HepG2 (cell line): ENCODE data around the gene ACSL4. TPM values are rescaled to one million over a fixed set of nuclear protein-coding genes. Genes with fewer than 3 reads are reported as not detected.

Source experiments
- ATAC-seq: fragments of 200-7000 bp; cut with Tn5 transposase; 3 replicates; pipeline ENCODE4 v1.9.1; 2020; ENCODE audit warnings: mild to moderate bottlenecking, moderate library complexity
- BruUV-seq: library from RNA; stranded (reverse); fragments of 400-500 nt; replicated peaks from 2 replicates; lab custom pipeline; 2021; lab: Mats Ljungman, UMichigan
- CTCF ChIA-PET: fragments of 300-600 bp; formaldehyde crosslinking; extraction: SDS; loops from one replicate; lab custom pipeline; 2021; ENCODE audit warnings: low total read pairs, inconsistent platforms, low intra/inter-chr PET ratio; lab: Yijun Ruan, JAX
- POLR2A ChIA-PET: fragments of 350-600 bp; sonication (Branson Sonifier 250); formaldehyde crosslinking; loops from one replicate; lab custom pipeline; 2020; ENCODE audit warnings: antibody characterized with exemption, inconsistent platforms; lab: Yijun Ruan, JAX
- DNase-seq: peaks from one replicate; pipeline ENCODE4 v3.0.0-alpha.2; 2015; ENCODE audit warnings: low spot score
- FAIRE-seq: peaks from 3 replicates; lab custom pipeline; 2011; peaks lifted over from hg19 to GRCh38; lab: Jason Lieb, UNC
- H2AFZ ChIP-seq: one replicate; pipeline ENCODE4 v1.6.1; 2011; ENCODE audit warnings: low read length, inconsistent platforms
- H3K27ac ChIP-seq: fragments of 300-600 bp; 3 replicates; pipeline ENCODE4 v1.8.0; 2011; ENCODE audit warnings: mixed run types, mild to moderate bottlenecking, mixed read lengths, low read length, inconsistent platforms; ENCODE audit not compliant: insufficient read depth; ENCODE audit errors: extremely low read length
- H3K27me3 ChIP-seq, 2 experiments: fragments of 200-600 bp in 1 of 2; 2 replicates in 1 of 2; 3 replicates in 1 of 2; pipeline versions ENCODE4 v1.6.0 to v1.8.0; 2011; ENCODE audit warnings: low read length in 2 of 2, mild to moderate bottlenecking in 2 of 2, moderate library complexity in 2 of 2, inconsistent platforms in 1 of 2; ENCODE audit not compliant: insufficient read depth in 2 of 2, control insufficient read depth in 1 of 2
- H3K36me3 ChIP-seq, 2 experiments: fragments of 200-600 bp in 1 of 2; replicated peaks in 1 of 2; 2 replicates in 1 of 2; 3 replicates in 1 of 2; pipeline versions ENCODE4 v1.5.1 to v1.8.0; 2011; ENCODE audit warnings: low read length in 2 of 2, inconsistent platforms in 1 of 2; ENCODE audit not compliant: insufficient read depth in 2 of 2, control insufficient read depth in 1 of 2
- H3K4me1 ChIP-seq: 2 replicates; pipeline ENCODE4 v1.5.1; 2012; ENCODE audit warnings: low read length, inconsistent platforms; ENCODE audit not compliant: insufficient read depth
- H3K4me2 ChIP-seq: 2 replicates; pipeline ENCODE4 v1.6.0; 2011; ENCODE audit warnings: low read depth, low read length, inconsistent platforms
- H3K4me3 ChIP-seq, 3 experiments: fragments of 200-600 bp in 1 of 3; sonication (generic), shearing (Covaris generic) in 1 of 3; replicated peaks in 1 of 3; 2 replicates each; pipeline ENCODE4 v1.5.1; 2011 to 2016; ENCODE audit warnings: low read length in 3 of 3, inconsistent platforms in 2 of 3, low read depth in 2 of 3, mild to moderate bottlenecking in 2 of 3, control low read depth in 1 of 3, mixed read lengths in 1 of 3; ENCODE audit not compliant: insufficient read depth in 1 of 3
- H3K79me2 ChIP-seq: one replicate; pipeline ENCODE4 v1.6.1; 2011; ENCODE audit warnings: low read length, inconsistent platforms; ENCODE audit not compliant: insufficient read depth
- H3K9ac ChIP-seq: 2 replicates; pipeline ENCODE4 v1.6.0; 2011; ENCODE audit warnings: mild to moderate bottlenecking, low read depth, low read length, inconsistent platforms; ENCODE audit not compliant: insufficient read depth
- H3K9me3 ChIP-seq: 2 replicates; pipeline ENCODE4 v1.5.1; 2012; ENCODE audit warnings: mild to moderate bottlenecking, low read length
- H4K20me1 ChIP-seq: 2 replicates; pipeline ENCODE4 v1.6.0; 2011; ENCODE audit warnings: inconsistent platforms, mild to moderate bottlenecking, low read length, moderate library complexity; ENCODE audit not compliant: insufficient read depth
- FOSL1 ChIP-seq: sonication (generic); formaldehyde crosslinking; IDR thresholded peaks from 2 replicates; pipeline ENCODE4 v1.9.0; 2021; ENCODE audit warnings: missing genetic modification reagents, borderline replicate concordance
- GABPA ChIP-seq, 2 experiments: IDR thresholded peaks; 2 replicates each; pipeline ENCODE4 v1.6.1; 2011 to 2016; ENCODE audit warnings: low read depth in 2 of 2, low read length in 1 of 2, missing biosample characterization in 1 of 2, missing genetic modification characterization in 1 of 2
- KDM5A ChIP-seq: fragments of 200-600 bp; sonication (generic); IDR thresholded peaks from 2 replicates; pipeline ENCODE4 v1.7.0; 2018; ENCODE audit warnings: antibody characterized with exemption, mild to moderate bottlenecking, low read length, borderline replicate concordance
- MAF1 ChIP-seq: sonication (generic); formaldehyde crosslinking; IDR thresholded peaks from 2 replicates; pipeline ENCODE4 v1.5.0; 2020; ENCODE audit warnings: missing genetic modification reagents, borderline replicate concordance
- MNT ChIP-seq: fragments of 450-650 bp; IDR thresholded peaks from 2 replicates; pipeline ENCODE4 v1.6.1; 2016
- MYNN ChIP-seq: sonication (generic); formaldehyde crosslinking; IDR thresholded peaks from 2 replicates; pipeline ENCODE4 v1.4.0; 2020; ENCODE audit warnings: mild to moderate bottlenecking, low read depth, missing genetic modification reagents
- NFE2L2 ChIP-seq: fragments of 150-350 bp; IDR thresholded peaks from 2 replicates; pipeline ENCODE4 v1.6.1; 2014; ENCODE audit warnings: low read length
- NFYC ChIP-seq: IDR thresholded peaks from 2 replicates; pipeline ENCODE4 v1.6.1; 2016; ENCODE audit warnings: missing genetic modification reagents, missing compliant biosample characterization
- PHF8 ChIP-seq: sonication (generic); formaldehyde crosslinking; IDR thresholded peaks from 2 replicates; pipeline ENCODE4 v1.5.0; 2020; ENCODE audit warnings: missing genetic modification reagents
- RBAK ChIP-seq: sonication (generic); formaldehyde crosslinking; IDR thresholded peaks from 2 replicates; pipeline ENCODE4 v1.5.1; 2020; ENCODE audit warnings: mild to moderate bottlenecking, missing genetic modification reagents
- TEAD2 ChIP-seq: sonication (generic); formaldehyde crosslinking; IDR thresholded peaks from 2 replicates; pipeline ENCODE4 v1.9.0; 2021; ENCODE audit warnings: missing genetic modification reagents
- TIGD3 ChIP-seq: sonication (generic); formaldehyde crosslinking; IDR thresholded peaks from 2 replicates; pipeline ENCODE4 v1.5.1; 2020; ENCODE audit warnings: mild to moderate bottlenecking, missing genetic modification reagents, borderline replicate concordance
- ZNF235 ChIP-seq: sonication (generic); formaldehyde crosslinking; IDR thresholded peaks from 2 replicates; pipeline ENCODE4 v1.8.1; 2023; ENCODE audit warnings: mild to moderate bottlenecking, missing genetic modification reagents, borderline replicate concordance
- WGBS: methylation state at CpG from one replicate; pipeline ENCODE4 v1.1.6; 2017; ENCODE audit warnings: low lambda C conversion rate; 5-methylcytosine and 5-hydroxymethylcytosine counted together
- in situ Hi-C: cut with HindIII; loops from 2 replicates; pipeline ENCODE4 v1.10.0; 2017; ENCODE audit warnings: low pct_unique_long_range_greater_than_20kb; ENCODE audit not compliant: extremely low pct_ligation_motif_present
- intact Hi-C: fragments of 100-400 bp; cut with micrococcal nuclease; formaldehyde crosslinking; loops from one replicate; pipeline ENCODE4 v1.10.0; 2022; ENCODE audit not compliant: unreplicated experiment
- polyA plus RNA-seq, 8 experiments: library from polyadenylated mRNA; depleted of rRNA in 3 of 8; stranded (reverse) in 7 of 8; unstranded in 1 of 8; fragments of >200 nt; fragmentation: Illumina TruSeq in 4 of 8; extraction: Trizol in 4 of 8; gene quantifications; 2 replicates each; pipeline versions ENCODE4 v1.2.1 to v1.2.3, GENCODE V29; 2011 to 2016; ENCODE audit warnings: low read depth in 4 of 8, missing spikeins in 1 of 8, mixed read lengths in 1 of 8; ENCODE audit not compliant: insufficient read depth in 1 of 8
- total RNA-seq, 5 experiments: library from RNA; depleted of rRNA; stranded (reverse); fragments of >200 nt; fragmentation: Illumina TruSeq; extraction: Trizol; gene quantifications; 2 replicates each; pipeline ENCODE4 v1.2.3, GENCODE V29; 2016; ENCODE audit warnings: low read depth in 1 of 5

ACSL4 gene
- total and polyA plus RNA-seq, 2 of the 13 experiments (the other 11 are each of a cell fraction or from before 2014, with no cell fraction given), result 207 to 316 TPM

DNA sequence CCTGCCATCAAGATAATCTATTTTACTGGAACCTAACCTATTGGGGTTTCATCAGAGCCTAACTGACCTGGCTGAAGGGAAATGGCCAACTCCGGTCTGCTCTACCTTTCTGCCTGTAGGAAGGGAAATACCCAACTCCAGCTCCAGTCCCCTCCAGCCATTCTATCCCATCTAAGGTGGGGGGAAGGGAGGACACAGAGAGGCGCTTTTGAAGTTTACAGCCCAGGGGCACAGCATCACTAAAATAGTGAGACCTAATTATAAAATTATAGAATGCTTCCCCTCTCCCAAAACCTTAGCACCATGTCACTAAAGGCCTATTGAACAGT lies 27.8 kb upstream of the ACSL4 start:
- no peak overlapping the region for H3K4me3 ChIP-seq
- POLR2A ChIA-PET, result no interaction called here

DNA sequence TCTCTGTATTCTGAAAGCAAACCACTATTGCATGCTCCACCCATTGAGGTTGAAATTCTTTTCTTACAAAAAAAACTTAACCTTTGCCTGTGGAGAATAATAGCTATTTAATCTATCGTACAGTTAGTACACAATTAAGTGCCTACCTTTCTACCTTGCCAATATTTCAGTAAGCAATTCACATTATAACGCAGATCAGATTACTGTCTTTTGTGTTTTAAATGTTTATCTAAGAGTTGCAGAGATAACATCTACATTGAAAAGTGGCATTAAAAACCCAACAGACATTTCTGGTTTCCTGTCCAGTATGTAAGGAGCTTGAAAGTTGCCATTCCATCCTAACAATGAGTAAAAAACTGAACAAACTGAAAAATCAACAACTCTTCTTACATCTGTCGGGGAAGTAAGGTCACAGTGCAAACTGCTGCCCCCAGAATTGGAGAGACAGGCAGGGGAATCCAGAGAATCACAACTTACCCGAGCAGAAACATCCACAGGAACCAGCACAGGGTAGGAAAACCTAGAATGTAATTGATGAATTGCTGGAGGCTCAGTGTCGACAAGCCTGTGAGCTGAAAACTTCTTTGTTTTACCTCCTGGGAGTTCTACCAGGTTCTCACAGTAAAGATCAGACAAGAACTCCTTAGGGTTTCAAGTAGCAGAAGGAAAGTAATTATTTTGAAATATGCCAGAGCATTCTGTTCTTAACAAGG lies 27.3 kb upstream of the ACSL4 start:
- Histone ChIP-seq H3K36me3 (no peaks in the 10 kb centered on the region), H3K4me2 (no peak overlapping the region), H3K4me1 (peaks cover 29% of the 10 kb centered on the region), H3K27ac (no peak overlapping the region), H3K27me3 (no peaks in the 10 kb centered on the region), H3K79me2 (no peaks in the 10 kb centered on the region), H4K20me1 (no peaks in the 10 kb centered on the region), H2AFZ (no peak overlapping the region), H3K9me3 (no peaks in the 10 kb centered on the region), H3K4me3 (no peak overlapping the region), H3K9ac (no peak overlapping the region)
- ATAC-seq (no peak), FAIRE-seq (no peak), DNase-seq (no peak)
- BruUV-seq, result no TSS peak
- 70% methylated on average over 5 of the region's 5 CpGs for WGBS
- ChIA-PET POLR2A (no interaction called here), CTCF (no interaction called here)
- intact Hi-C loops (no loop called here), in situ Hi-C loops (no loop called here)
- TF ChIP-seq MYNN (CRISPR knock-in tag), result no peak
- TF ChIP-seq MNT, result no peak
- TF ChIP-seq GABPA (IDR thresholded peaks at IDR 0.05; ENCODE audit: low read depth, low read length), result no peak
- no peak for TF ChIP-seq GABPA (CRISPR knock-in tag; IDR thresholded peaks at IDR 0.05; ENCODE audit: low read depth)
- TF ChIP-seq TEAD2 (CRISPR knock-in tag), result no peak
- TF ChIP-seq NFYC (CRISPR knock-in tag), result no peak
- TF ChIP-seq MAF1, result no peak
- TF ChIP-seq FOSL1 (CRISPR knock-in tag), result no peak
- no peak for TF ChIP-seq KDM5A
- TF ChIP-seq RBAK, result no peak
- no peak for TF ChIP-seq NFE2L2
- TF ChIP-seq ZNF235, result no peak
- TF ChIP-seq PHF8 (CRISPR knock-in tag), result no peak

More for the DNA sequence above, 27.8 kb upstream of the ACSL4 start:
- H3K27ac ChIP-seq, result no peak overlapping the region
- no peak overlapping the region for H2AFZ ChIP-seq
- H3K27me3 ChIP-seq, result no peaks in the 10 kb centered on the region
- no TSS peak for BruUV-seq
- peaks cover 29% of the 10 kb centered on the region for H3K4me1 ChIP-seq
- DNase-seq (no peak), FAIRE-seq (no peak), ATAC-seq (no peak)
- H4K20me1 ChIP-seq, result no peaks in the 10 kb centered on the region
- no peaks in the 10 kb centered on the region for H3K9me3 ChIP-seq
- H3K36me3 ChIP-seq, result no peaks in the 10 kb centered on the region
- H3K9ac ChIP-seq, result no peak overlapping the region
- in situ Hi-C loops, result no loop called here
- H3K4me2 ChIP-seq, result no peak overlapping the region
- CTCF ChIA-PET, result no interaction called here
- no peaks in the 10 kb centered on the region for H3K79me2 ChIP-seq
- 100% methylated on average over 1 of the region's 2 CpGs for WGBS
- intact Hi-C loops, result no loop called here
- TF ChIP-seq TIGD3, result no peak
